ENCODE measurements around the gene PKLR.

The PKLR gene

GRCh38 chr1:155295942-155296267 lies 5.3 kb downstream of the PKLR start:
- H3K27me3 ChIP-seq (ENCODE audit: insufficient read depth, poor library complexity, severe bottlenecking): peaks cover 12% of the 10 kb centered on the region
- DNase-seq (ENCODE audit: low read depth in 1 of 2, low spot score in 1 of 2): no peak
- no peak overlapping the region for H3K4me3 ChIP-seq (replicated peaks; ENCODE audit: insufficient read depth, low read length)
- H3K27ac ChIP-seq (replicated peaks): no peak overlapping the region
- TF ChIP-seq GABPA (IDR thresholded peaks at IDR 0.05; ENCODE audit: low read depth) (no peak), CTCF (IDR thresholded peaks at IDR 0.05; ENCODE audit: insufficient read depth, low read length) (no peak), POLR2AphosphoS5 (IDR thresholded peaks at IDR 0.05; ENCODE audit: low read depth) (no peak), REST (IDR thresholded peaks at IDR 0.05; ENCODE audit: insufficient replicate concordance, low read depth) (no peak), SPI1 (IDR thresholded peaks at IDR 0.05; ENCODE audit: borderline replicate concordance, low read depth) (no peak)

GRCh38 chr1:155295183-155295941 lies 5.9 kb downstream of the PKLR start:
- H3K4me3 ChIP-seq (replicated peaks; ENCODE audit: insufficient read depth, low read length): no peak overlapping the region
- no peak for TF ChIP-seq POLR2AphosphoS5 (IDR thresholded peaks at IDR 0.05; ENCODE audit: low read depth)
- no peak for TF ChIP-seq SPI1 (IDR thresholded peaks at IDR 0.05; ENCODE audit: borderline replicate concordance, low read depth)
- no peak for TF ChIP-seq GABPA (IDR thresholded peaks at IDR 0.05; ENCODE audit: low read depth)
- TF ChIP-seq REST (IDR thresholded peaks at IDR 0.05; ENCODE audit: insufficient replicate concordance, low read depth): no peak
- TF ChIP-seq CTCF (IDR thresholded peaks at IDR 0.05; ENCODE audit: insufficient read depth, low read length): no peak
- no peak overlapping the region for H3K27ac ChIP-seq (replicated peaks)
- no peak for DNase-seq (ENCODE audit: low read depth in 1 of 2, low spot score in 1 of 2)
- peaks cover 12% of the 10 kb centered on the region for H3K27me3 ChIP-seq (ENCODE audit: insufficient read depth, poor library complexity, severe bottlenecking)

GRCh38 chr1:155294520-155295182 lies 6.6 kb downstream of the PKLR start:
- Histone ChIP-seq H3K27ac (replicated peaks) (no peak overlapping the region), H3K27me3 (ENCODE audit: insufficient read depth, poor library complexity, severe bottlenecking) (peaks cover 12% of the 10 kb centered on the region), H3K4me3 (replicated peaks; ENCODE audit: insufficient read depth, low read length) (no peak overlapping the region)
- no peak for DNase-seq (ENCODE audit: low read depth in 1 of 2, low spot score in 1 of 2)
- TF ChIP-seq GABPA (IDR thresholded peaks at IDR 0.05; ENCODE audit: low read depth): no peak
- no peak for TF ChIP-seq REST (IDR thresholded peaks at IDR 0.05; ENCODE audit: insufficient replicate concordance, low read depth)
- no peak for TF ChIP-seq SPI1 (IDR thresholded peaks at IDR 0.05; ENCODE audit: borderline replicate concordance, low read depth)
- TF ChIP-seq POLR2AphosphoS5 (IDR thresholded peaks at IDR 0.05; ENCODE audit: low read depth): no peak
- TF ChIP-seq CTCF (IDR thresholded peaks at IDR 0.05; ENCODE audit: insufficient read depth, low read length): no peak
